Osteoblast (primary cell): ENCODE measurements around the gene ZC3H4. TPM values are rescaled to one million over a fixed set of nuclear protein-coding genes. Genes with fewer than 3 reads are reported as not detected.

Experiments used
- DNase-seq: peaks from one replicate; pipeline ENCODE4 v3.0.0; 2011; ENCODE audit warnings: low spot score, mixed read lengths; ENCODE audit not compliant: insufficient read length; ENCODE audit errors: missing footprints
- H2AFZ ChIP-seq: 2 replicates; pipeline ENCODE4 v1.6.0; 2011; ENCODE audit warnings: mild to moderate bottlenecking, low read length
- H3K27ac ChIP-seq: 2 replicates; pipeline ENCODE4 v1.5.1; 2011; ENCODE audit warnings: mild to moderate bottlenecking, low read depth, low read length, moderate library complexity
- H3K27me3 ChIP-seq: 2 replicates; pipeline ENCODE4 v1.6.0; 2012; ENCODE audit warnings: mild to moderate bottlenecking, control low read depth, inconsistent platforms, low read length, moderate library complexity; ENCODE audit not compliant: insufficient read depth
- H3K36me3 ChIP-seq: 2 replicates; pipeline ENCODE4 v1.5.1; 2011; ENCODE audit warnings: mild to moderate bottlenecking, low read length, control low read depth, moderate library complexity; ENCODE audit not compliant: insufficient read depth
- H3K4me1 ChIP-seq: 2 replicates; pipeline ENCODE4 v1.5.1; 2011; ENCODE audit warnings: mild to moderate bottlenecking, low read length, control low read depth, moderate library complexity; ENCODE audit not compliant: insufficient read depth
- H3K4me2 ChIP-seq: 2 replicates; pipeline ENCODE4 v1.6.0; 2011; ENCODE audit warnings: mild to moderate bottlenecking, low read length; ENCODE audit not compliant: insufficient read depth
- H3K4me3 ChIP-seq: fragments of 200-600 bp; sonication (generic); 3 replicates; pipeline ENCODE4 v1.5.1; 2012; ENCODE audit warnings: mild to moderate bottlenecking, low read length, inconsistent platforms; ENCODE audit not compliant: insufficient read depth
- H3K79me2 ChIP-seq: 2 replicates; pipeline ENCODE4 v1.6.0; 2012; ENCODE audit warnings: mild to moderate bottlenecking, low read length, control low read depth, inconsistent platforms; ENCODE audit not compliant: insufficient read depth
- H3K9me3 ChIP-seq: 2 replicates; pipeline ENCODE4 v1.5.1; 2011; ENCODE audit warnings: low read depth, low read length, control low read depth
- H4K20me1 ChIP-seq: 2 replicates; pipeline ENCODE4 v1.6.0; 2012; ENCODE audit warnings: mild to moderate bottlenecking, low read length, control low read depth; ENCODE audit not compliant: insufficient read depth
- CTCF ChIP-seq: IDR thresholded peaks from 2 replicates; pipeline ENCODE4 v1.5.1; 2011; ENCODE audit warnings: mild to moderate bottlenecking, low read depth, low read length, moderate library complexity; ENCODE audit errors: extremely low read depth
- total RNA-seq: library from RNA; depleted of rRNA; stranded (reverse); fragments of >200 nt; gene quantifications from 2 replicates; pipeline ENCODE4 v1.2.3, GENCODE V29; 2012

The ZC3H4 gene
- total RNA-seq, 1 donor, result 14.1 TPM

GRCh38 chr19:47068876-47069406 lies 44.6 kb downstream of the ZC3H4 start:
- Histone ChIP-seq H3K27me3 (no peaks in the 10 kb centered on the region), H3K27ac (no peak overlapping the region), H3K79me2 (peaks cover 30% of the 10 kb centered on the region), H4K20me1 (peaks cover 28% of the 10 kb centered on the region), H3K4me2 (no peak overlapping the region), H3K4me3 (no peak overlapping the region), H2AFZ (no peak overlapping the region), H3K9me3 (no peaks in the 10 kb centered on the region), H3K4me1 (no peaks in the 10 kb centered on the region), H3K36me3 (peaks cover 59% of the 10 kb centered on the region)
- DNase-seq, result peak; percentile 44
- TF ChIP-seq CTCF, result no peak

GRCh38 chr19:47068246-47068645 lies 45.3 kb downstream of the ZC3H4 start:
- Histone ChIP-seq H3K27me3 (no peaks in the 10 kb centered on the region), H3K4me2 (no peak overlapping the region), H4K20me1 (peaks cover 30% of the 10 kb centered on the region), H3K4me3 (no peak overlapping the region), H2AFZ (no peak overlapping the region), H3K36me3 (peaks cover 56% of the 10 kb centered on the region), H3K4me1 (no peaks in the 10 kb centered on the region), H3K27ac (no peak overlapping the region), H3K79me2 (peaks cover 25% of the 10 kb centered on the region), H3K9me3 (no peaks in the 10 kb centered on the region)
- peak; percentile 73 for DNase-seq
- TF ChIP-seq CTCF, result no peak

GRCh38 chr19:47067215-47067847 lies 46.2 kb downstream of the ZC3H4 start:
- Histone ChIP-seq H3K9me3 (no peaks in the 10 kb centered on the region), H3K4me1 (no peaks in the 10 kb centered on the region), H3K27me3 (no peaks in the 10 kb centered on the region), H4K20me1 (peaks cover 30% of the 10 kb centered on the region), H3K79me2 (peaks cover 25% of the 10 kb centered on the region), H3K27ac (no peak overlapping the region), H3K4me2 (no peak overlapping the region), H2AFZ (no peak overlapping the region), H3K36me3 (peaks cover 56% of the 10 kb centered on the region), H3K4me3 (no peak overlapping the region)
- DNase-seq, result peak; percentile 29
- no peak for TF ChIP-seq CTCF

- no peak overlapping the region for H2AFZ ChIP-seq
- peaks cover 30% of the 10 kb centered on the region for H4K20me1 ChIP-seq
- H3K27me3 ChIP-seq, result no peaks in the 10 kb centered on the region
- no peak for TF ChIP-seq CTCF
- H3K4me3 ChIP-seq, result no peak overlapping the region
- peaks cover 19% of the 10 kb centered on the region for H3K79me2 ChIP-seq
- H3K27ac ChIP-seq, result no peak overlapping the region
- no peaks in the 10 kb centered on the region for H3K4me1 ChIP-seq
- DNase-seq, result peak; percentile 39
- H3K36me3 ChIP-seq, result peaks cover 51% of the 10 kb centered on the region
- H3K4me2 ChIP-seq, result no peak overlapping the region
- H3K9me3 ChIP-seq, result no peaks in the 10 kb centered on the region
Measured at GRCh38 chr19:47066376-47067214, 47.0 kb downstream of the ZC3H4 start.
